Cerebellar nuclear complex (tissue), 1 donor: ENCODE measurements around the gene HCRT.
"Not testable (repeated sequence)": the region's sequence is repeated elsewhere in the genome, so short reads cannot be mapped to it uniquely, and the experiment has no call there.

Experiments used
- DNase-seq, 2 experiments: peaks; one replicate each; lab custom pipeline; 2025; lab: John Stamatoyannopoulos, UW

Gene HCRT

GRCh38 chr17:42197564-42198156, 12.4 kb upstream of the HCRT start:
- no peak for DNase-seq

- peak; percentile 55 to 71 for DNase-seq
Measured at GRCh38 chr17:42193969-42194899, 9.0 kb upstream of the HCRT start, which contains the start of gene GHDC. Gene GHDC (minus strand): TSS chr17:42194494. CDS start chr17:42193581, 913 bp downstream.

- DNase-seq: no peak
Measured at GRCh38 chr17:42193216-42193968, 8.1 kb upstream of the HCRT start.

- no peak for DNase-seq
Measured at GRCh38 chr17:42192189-42193126, 7.2 kb upstream of the HCRT start.

GRCh38 chr17:42191275-42191608, 6.0 kb upstream of the HCRT start:
- DNase-seq: no peak

- no peak for DNase-seq
Measured at GRCh38 chr17:42190491-42191274, 5.4 kb upstream of the HCRT start.

- no peak for DNase-seq
Measured at GRCh38 chr17:42189651-42189965, 4.4 kb upstream of the HCRT start.

- DNase-seq: peak in 1 of 2 experiments; percentile 11
Measured at GRCh38 chr17:42188749-42189650, 3.7 kb upstream of the HCRT start.

- no peak for DNase-seq
Measured at GRCh38 chr17:42187833-42188232, 2.6 kb upstream of the HCRT start.

GRCh38 chr17:42186191-42186590, 939 bp upstream of the HCRT start:
- DNase-seq: not testable (repeated sequence)

GRCh38 chr17:42185621-42185930, 324 bp upstream of the HCRT start:
- DNase-seq: no peak

GRCh38 chr17:42183741-42184711, 1.2 kb downstream of the HCRT start:
- peak in 1 of 2 experiments; percentile 44 for DNase-seq

GRCh38 chr17:42182927-42183734, 2.1 kb downstream of the HCRT start:
- DNase-seq: no peak

- no peak for DNase-seq
Measured at GRCh38 chr17:42181851-42182207, 3.4 kb downstream of the HCRT start.

- DNase-seq: no peak
Measured at GRCh38 chr17:42180922-42181850, 4.1 kb downstream of the HCRT start, which contains the start of gene KCNH4. Gene KCNH4 (minus strand): TSS chr17:42181142. CDS start chr17:42180945, 197 bp downstream.

- no peak for DNase-seq
Measured at GRCh38 chr17:42180411-42180921, 4.8 kb downstream of the HCRT start.
